GM23248 (cell line): ENCODE results near the gene CTNNA3. TPM values are rescaled to one million over a fixed set of nuclear protein-coding genes. Genes with fewer than 3 reads are reported as not detected.

Source experiments
- DNase-seq: peaks from one replicate; pipeline ENCODE4 v3.0.0-alpha.2; 2015
- H2AFZ ChIP-seq: fragments of 200-600 bp; sonication (generic); 2 replicates; pipeline ENCODE4 v1.6.1; 2016; ENCODE audit warnings: antibody characterized with exemption
- H3F3A ChIP-seq: fragments of 200-600 bp; sonication (generic); 2 replicates; pipeline ENCODE4 v1.6.1; 2016; ENCODE audit warnings: mild to moderate bottlenecking, antibody characterized with exemption, mixed run types; ENCODE audit not compliant: insufficient read depth
- H3K27ac ChIP-seq: fragments of 200-600 bp; sonication (generic); 2 replicates; pipeline ENCODE4 v1.5.1; 2016; ENCODE audit warnings: mild to moderate bottlenecking
- H3K27me3 ChIP-seq: fragments of 200-600 bp; sonication (generic); replicated peaks from 2 replicates; pipeline ENCODE4 v1.6.1; 2016; ENCODE audit warnings: mild to moderate bottlenecking; ENCODE audit not compliant: insufficient read depth
- H3K36me3 ChIP-seq: fragments of 200-600 bp; sonication (generic); 2 replicates; pipeline ENCODE4 v1.6.1; 2016; ENCODE audit warnings: low read depth, mild to moderate bottlenecking
- H3K4me1 ChIP-seq: fragments of 200-600 bp; sonication (generic); 2 replicates; pipeline ENCODE4 v1.6.1; 2016; ENCODE audit warnings: mild to moderate bottlenecking; ENCODE audit not compliant: insufficient read depth
- H3K4me2 ChIP-seq: fragments of 200-600 bp; sonication (generic); one replicate; pipeline ENCODE4 v1.6.1; 2016; ENCODE audit warnings: mild to moderate bottlenecking; ENCODE audit not compliant: unreplicated experiment
- H3K4me3 ChIP-seq: fragments of 200-600 bp; sonication (generic); 2 replicates; pipeline ENCODE4 v1.5.1; 2016; ENCODE audit warnings: mild to moderate bottlenecking
- H3K79me2 ChIP-seq: fragments of 200-600 bp; sonication (generic); 2 replicates; pipeline ENCODE4 v1.6.1; 2016; ENCODE audit warnings: mild to moderate bottlenecking; ENCODE audit not compliant: insufficient read depth
- H3K9ac ChIP-seq: fragments of 200-600 bp; sonication (generic); 2 replicates; pipeline ENCODE4 v1.6.1; 2016; ENCODE audit warnings: mild to moderate bottlenecking
- H3K9me2 ChIP-seq: fragments of 200-600 bp; sonication (generic); 2 replicates; pipeline ENCODE4 v1.6.1; 2016; ENCODE audit warnings: mixed run types, mild to moderate bottlenecking, moderate library complexity; ENCODE audit not compliant: insufficient read depth
- H3K9me3 ChIP-seq: fragments of 200-600 bp; sonication (generic); one replicate; pipeline ENCODE4 v1.6.1; 2017; ENCODE audit warnings: low read depth
- H4K20me1 ChIP-seq: fragments of 200-600 bp; sonication (generic); 2 replicates; pipeline ENCODE4 v1.6.0; 2016; ENCODE audit not compliant: insufficient read depth
- EZH2 ChIP-seq: fragments of 200-600 bp; sonication (generic); IDR thresholded peaks from 2 replicates; pipeline ENCODE4 v1.6.1; 2018; ENCODE audit warnings: antibody characterized with exemption, mild to moderate bottlenecking; ENCODE audit not compliant: insufficient read depth, poor library complexity, severe bottlenecking
- EZH2phosphoT487 ChIP-seq: fragments of 200-600 bp; sonication (generic); IDR thresholded peaks from 2 replicates; pipeline ENCODE4 v1.6.1; 2018; ENCODE audit warnings: antibody characterized with exemption, moderate library complexity, mild to moderate bottlenecking, low read depth; ENCODE audit not compliant: insufficient read depth
- WGBS, 2 experiments: methylation state at CpG; one replicate each; pipeline ENCODE4 v1.1.6; 2015 to 2017; ENCODE audit warnings: low lambda C conversion rate in 2 of 2, low coverage in 1 of 2; ENCODE audit errors: missing lambda C conversion rate in 2 of 2; 5-methylcytosine and 5-hydroxymethylcytosine counted together
- in situ Hi-C: fragments of 300-500 bp; cut with MboI; formaldehyde crosslinking; loops from 2 replicates; pipeline ENCODE4 v1.15.0; 2020
- polyA plus RNA-seq: library from polyadenylated mRNA; unstranded; fragments of >200 nt; fragmentation: Nextera tagmentation; extraction: Ambion mirVana; gene quantifications from 2 replicates; pipeline ENCODE4 v1.2.1, GENCODE V29; 2016
- total RNA-seq: library from RNA; depleted of rRNA; stranded (reverse); fragments of >200 nt; shearing (Covaris generic); gene quantifications from 2 replicates; pipeline ENCODE4 v1.2.3, GENCODE V29; 2014

The CTNNA3 gene
- total and polyA plus RNA-seq, 2 experiments from 2014 or later, result not detected

- Histone ChIP-seq H3K9ac (no peak overlapping the region), H3K4me2 (no peak overlapping the region), H2AFZ (no peak overlapping the region), H3K27me3 (no peaks in the 10 kb centered on the region), H4K20me1 (no peaks in the 10 kb centered on the region), H3K9me3 (no peaks in the 10 kb centered on the region), H3K4me3 (no peak overlapping the region), H3K36me3 (no peaks in the 10 kb centered on the region), H3K79me2 (no peaks in the 10 kb centered on the region), H3K4me1 (no peaks in the 10 kb centered on the region), H3K27ac (no peak overlapping the region), H3F3A (no peaks in the 10 kb centered on the region), H3K9me2 (no peaks in the 10 kb centered on the region)
- DNase-seq, result no peak
- in situ Hi-C loops, result no loop called here
- 15 to 19% methylated on average over 5 of the region's 5 CpGs for WGBS, 2 experiments
- TF ChIP-seq EZH2phosphoT487 (no peak), EZH2 (no peak)
Measured at GRCh38 chr10:66162560-66163143, 1533.3 kb downstream of the CTNNA3 start.

GRCh38 chr10:66151346-66151745, 1544.6 kb downstream of the CTNNA3 start:
- no peaks in the 10 kb centered on the region for H3K27me3 ChIP-seq
- no peak for TF ChIP-seq EZH2
- TF ChIP-seq EZH2phosphoT487, result no peak
- H3K4me2 ChIP-seq, result no peak overlapping the region
- no peaks in the 10 kb centered on the region for H3K9me3 ChIP-seq
- H2AFZ ChIP-seq, result no peak overlapping the region
- H3F3A ChIP-seq, result no peaks in the 10 kb centered on the region
- H3K79me2 ChIP-seq, result no peaks in the 10 kb centered on the region
- H3K27ac ChIP-seq, result no peak overlapping the region
- H3K9ac ChIP-seq, result no peak overlapping the region
- no peaks in the 10 kb centered on the region for H3K4me1 ChIP-seq
- peak; percentile 12 for DNase-seq
- no peaks in the 10 kb centered on the region for H4K20me1 ChIP-seq
- H3K9me2 ChIP-seq, result no peaks in the 10 kb centered on the region
- 6 to 8% methylated on average over 2 of the region's 2 CpGs for WGBS, 2 experiments
- no peak overlapping the region for H3K4me3 ChIP-seq
- no peaks in the 10 kb centered on the region for H3K36me3 ChIP-seq
- in situ Hi-C loops, result no loop called here

GRCh38 chr10:66148312-66148711, 1547.7 kb downstream of the CTNNA3 start:
- H2AFZ ChIP-seq, result no peak overlapping the region
- H3K4me3 ChIP-seq, result no peak overlapping the region
- no peak for DNase-seq
- TF ChIP-seq EZH2phosphoT487 (no peak), EZH2 (no peak)
- no peaks in the 10 kb centered on the region for H3K79me2 ChIP-seq
- no peaks in the 10 kb centered on the region for H3F3A ChIP-seq
- H3K9me3 ChIP-seq, result no peaks in the 10 kb centered on the region
- 17 to 30% methylated on average over 3 of the region's 3 CpGs for WGBS, 2 experiments
- no peaks in the 10 kb centered on the region for H3K27me3 ChIP-seq
- H3K9me2 ChIP-seq, result no peaks in the 10 kb centered on the region
- H4K20me1 ChIP-seq, result no peaks in the 10 kb centered on the region
- no peak overlapping the region for H3K9ac ChIP-seq
- H3K36me3 ChIP-seq, result no peaks in the 10 kb centered on the region
- no peak overlapping the region for H3K4me2 ChIP-seq
- in situ Hi-C loops, result no loop called here
- no peaks in the 10 kb centered on the region for H3K4me1 ChIP-seq
- no peak overlapping the region for H3K27ac ChIP-seq

DNA sequence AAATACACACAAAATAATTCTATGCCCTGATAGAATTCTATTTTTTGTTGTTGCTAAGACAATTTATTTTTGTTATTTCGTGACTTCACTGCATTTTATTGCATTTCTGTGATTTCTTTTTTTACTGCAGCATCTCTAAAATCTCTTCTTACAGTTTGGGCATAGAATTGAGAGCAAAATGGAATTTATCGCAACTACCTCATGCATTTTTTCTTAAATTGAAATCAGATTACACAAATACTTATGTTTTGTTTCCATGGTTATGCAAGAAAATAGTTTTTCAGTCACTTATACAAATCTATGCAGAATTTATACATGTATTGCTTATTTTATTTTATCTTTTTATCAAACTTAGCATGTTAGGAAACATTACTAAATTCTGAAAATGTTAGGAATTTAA, 1552.0 kb downstream of the CTNNA3 start:
- Histone ChIP-seq H3K4me2 (no peak overlapping the region), H3K4me1 (no peaks in the 10 kb centered on the region), H2AFZ (no peak overlapping the region), H3K9me3 (no peaks in the 10 kb centered on the region), H3K36me3 (no peaks in the 10 kb centered on the region), H3K27ac (no peak overlapping the region), H3K79me2 (no peaks in the 10 kb centered on the region), H3K9ac (no peak overlapping the region), H3F3A (no peaks in the 10 kb centered on the region), H3K27me3 (no peaks in the 10 kb centered on the region), H3K9me2 (no peaks in the 10 kb centered on the region), H4K20me1 (no peaks in the 10 kb centered on the region), H3K4me3 (no peak overlapping the region)
- 16 to 22% methylated on average over 2 of the region's 2 CpGs for WGBS, 2 experiments
- no peak for DNase-seq
- TF ChIP-seq EZH2 (no peak), EZH2phosphoT487 (no peak)
- in situ Hi-C loops, result no loop called here

DNA sequence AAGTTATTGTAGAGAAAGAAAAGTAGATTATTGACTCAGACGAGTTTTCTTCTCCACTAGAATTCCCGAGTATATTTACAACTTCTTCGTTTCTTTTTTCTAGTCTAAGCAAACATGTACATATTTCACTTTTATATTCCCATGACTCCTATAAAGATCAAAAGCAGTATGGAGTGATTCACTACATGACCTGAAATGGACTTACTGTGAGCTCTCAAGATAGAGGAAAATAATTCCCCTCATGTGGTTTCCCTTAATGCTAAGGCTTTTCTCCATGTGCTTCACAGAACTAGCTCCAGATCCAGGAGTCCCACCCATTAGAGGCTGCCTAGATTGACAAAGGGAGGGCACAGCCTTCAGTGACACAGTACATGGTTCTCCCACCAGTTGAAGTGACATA, 1593.2 kb downstream of the CTNNA3 start:
- TF ChIP-seq EZH2, result no peak

More for the DNA sequence above, 1593.2 kb downstream of the CTNNA3 start:
- Histone ChIP-seq H3K9me3 (no peaks in the 10 kb centered on the region), H3K4me1 (no peaks in the 10 kb centered on the region), H3K36me3 (no peaks in the 10 kb centered on the region), H3K79me2 (no peaks in the 10 kb centered on the region), H3F3A (no peaks in the 10 kb centered on the region), H3K9ac (no peak overlapping the region), H4K20me1 (no peaks in the 10 kb centered on the region), H3K27me3 (no peaks in the 10 kb centered on the region), H3K9me2 (no peaks in the 10 kb centered on the region), H3K4me3 (no peak overlapping the region), H3K4me2 (no peak overlapping the region), H2AFZ (no peak overlapping the region), H3K27ac (no peak overlapping the region)
- WGBS, 2 experiments, result 0% methylated on average over 3 of the region's 3 CpGs
- DNase-seq, result no peak
- in situ Hi-C loops, result no loop called here
